Erythroblast (primary cell): ENCODE data around the gene AMY1A.
"Not testable (repeated sequence)": the region's sequence is repeated elsewhere in the genome, so short reads cannot be mapped to it uniquely, and the experiment has no call there.

Source experiments
- GATA1 ChIP-seq: IDR thresholded peaks from 2 replicates; pipeline ENCODE4 v1.6.1; 2011; ENCODE audit warnings: low read depth, mild to moderate bottlenecking, control low read depth, low read length, moderate library complexity
- POLR2A ChIP-seq: IDR thresholded peaks from 2 replicates; pipeline ENCODE4 v1.6.1; 2011; ENCODE audit warnings: mild to moderate bottlenecking, low read length

DNA sequence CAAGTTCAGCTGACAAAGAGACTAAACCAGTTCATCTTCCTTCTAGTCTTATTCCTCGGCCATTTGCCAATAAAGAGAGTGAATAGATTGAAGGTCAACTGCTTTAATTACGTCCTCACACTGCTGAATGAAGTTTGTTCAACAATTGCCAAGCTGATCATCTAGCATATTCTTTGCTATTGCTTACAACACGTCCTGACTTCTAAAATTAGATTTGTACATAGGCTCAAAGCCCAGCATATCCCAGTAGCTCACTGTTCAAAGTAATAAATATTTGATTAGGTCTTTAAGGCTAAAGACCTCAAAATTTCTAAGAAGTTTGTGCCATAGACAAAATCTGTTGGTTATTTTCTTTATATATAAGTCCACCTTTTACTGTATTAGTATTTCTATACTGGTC, 20.8 kb downstream of the AMY1A start:
- TF ChIP-seq POLR2A, GATA1: not testable (repeated sequence)
